ENCODE measurements around the gene TBC1D1. TPM values are rescaled to one million over a fixed set of nuclear protein-coding genes. Genes with fewer than 3 reads are reported as not detected.

The TBC1D1 gene
- total RNA-seq, 2 donors from 2014 or later = 55.3 to 77.4 TPM

DNA sequence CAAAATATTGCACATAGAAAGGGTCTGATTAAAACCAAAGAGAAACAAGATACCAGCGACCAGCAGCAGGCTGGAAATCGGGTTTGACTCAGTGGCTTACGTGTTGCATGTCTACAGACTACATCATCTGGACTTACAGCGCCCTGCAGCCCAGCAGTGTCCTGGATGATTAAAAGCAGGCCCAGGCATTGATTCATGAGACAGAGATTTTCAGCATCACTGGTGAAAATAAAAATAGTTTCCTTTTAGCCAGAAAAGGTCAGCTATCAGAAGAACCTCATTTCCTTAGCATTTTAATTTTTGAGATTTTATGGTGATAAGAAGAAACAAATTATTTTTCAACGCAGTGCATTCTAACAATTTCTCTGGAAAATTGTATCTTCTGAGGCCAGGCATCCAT is 259.9 kb downstream of the TBC1D1 start:
- H3K36me3 ChIP-seq = no peaks in the 10 kb centered on the region
- intact Hi-C loops (cut with DNase I) = no loop called here
- no peak overlapping the region for H3K9ac ChIP-seq (ENCODE audit: low read depth in 2 of 2, low read length in 2 of 2)
- DNase-seq = no peak
- no peak overlapping the region for H3K4me3 ChIP-seq
- H3K4me1 ChIP-seq = peaks cover 16% of the 10 kb centered on the region
- no peak overlapping the region for H3K27ac ChIP-seq
- H3K27me3 ChIP-seq = no peaks in the 10 kb centered on the region
- no peaks in the 10 kb centered on the region for H3K9me3 ChIP-seq
- TF ChIP-seq, protein P1, sequence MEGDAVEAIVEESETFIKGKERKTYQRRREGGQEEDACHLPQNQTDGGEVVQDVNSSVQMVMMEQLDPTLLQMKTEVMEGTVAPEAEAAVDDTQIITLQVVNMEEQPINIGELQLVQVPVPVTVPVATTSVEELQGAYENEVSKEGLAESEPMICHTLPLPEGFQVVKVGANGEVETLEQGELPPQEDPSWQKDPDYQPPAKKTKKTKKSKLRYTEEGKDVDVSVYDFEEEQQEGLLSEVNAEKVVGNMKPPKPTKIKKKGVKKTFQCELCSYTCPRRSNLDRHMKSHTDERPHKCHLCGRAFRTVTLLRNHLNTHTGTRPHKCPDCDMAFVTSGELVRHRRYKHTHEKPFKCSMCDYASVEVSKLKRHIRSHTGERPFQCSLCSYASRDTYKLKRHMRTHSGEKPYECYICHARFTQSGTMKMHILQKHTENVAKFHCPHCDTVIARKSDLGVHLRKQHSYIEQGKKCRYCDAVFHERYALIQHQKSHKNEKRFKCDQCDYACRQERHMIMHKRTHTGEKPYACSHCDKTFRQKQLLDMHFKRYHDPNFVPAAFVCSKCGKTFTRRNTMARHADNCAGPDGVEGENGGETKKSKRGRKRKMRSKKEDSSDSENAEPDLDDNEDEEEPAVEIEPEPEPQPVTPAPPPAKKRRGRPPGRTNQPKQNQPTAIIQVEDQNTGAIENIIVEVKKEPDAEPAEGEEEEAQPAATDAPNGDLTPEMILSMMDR (IDR thresholded peaks at IDR 0.05) = no peak

DNA sequence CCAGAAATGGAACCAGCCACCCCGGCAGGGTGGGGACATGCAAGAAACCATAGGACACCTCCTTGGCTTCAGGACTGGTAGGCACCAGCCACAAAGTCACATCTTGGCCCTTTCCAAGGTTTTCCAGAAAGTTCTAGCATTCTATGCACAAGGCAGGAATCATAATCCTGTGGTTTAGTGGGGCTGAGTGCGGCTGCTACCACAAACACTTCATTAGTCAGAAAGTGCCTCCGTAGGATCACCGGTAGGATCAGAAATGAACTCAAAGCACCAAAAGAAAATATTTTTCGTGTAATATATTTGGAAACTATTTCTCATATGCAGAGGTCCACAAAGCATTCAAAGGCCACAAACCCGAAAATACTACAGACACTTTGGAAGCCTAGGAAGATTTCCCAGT is 261.0 kb downstream of the TBC1D1 start:
- intact Hi-C loops (cut with DNase I) = no loop called here
- no peak overlapping the region for H3K4me3 ChIP-seq
- no peak overlapping the region for H3K27ac ChIP-seq
- TF ChIP-seq, protein P1 (IDR thresholded peaks at IDR 0.05) = no peak
- H3K27me3 ChIP-seq = no peaks in the 10 kb centered on the region
- H3K9ac ChIP-seq (ENCODE audit: low read depth in 2 of 2, low read length in 2 of 2) = no peak overlapping the region
- H3K4me1 ChIP-seq = peaks cover 23% of the 10 kb centered on the region
- no peak for DNase-seq
- no peaks in the 10 kb centered on the region for H3K9me3 ChIP-seq
- no peaks in the 10 kb centered on the region for H3K36me3 ChIP-seq

DNA sequence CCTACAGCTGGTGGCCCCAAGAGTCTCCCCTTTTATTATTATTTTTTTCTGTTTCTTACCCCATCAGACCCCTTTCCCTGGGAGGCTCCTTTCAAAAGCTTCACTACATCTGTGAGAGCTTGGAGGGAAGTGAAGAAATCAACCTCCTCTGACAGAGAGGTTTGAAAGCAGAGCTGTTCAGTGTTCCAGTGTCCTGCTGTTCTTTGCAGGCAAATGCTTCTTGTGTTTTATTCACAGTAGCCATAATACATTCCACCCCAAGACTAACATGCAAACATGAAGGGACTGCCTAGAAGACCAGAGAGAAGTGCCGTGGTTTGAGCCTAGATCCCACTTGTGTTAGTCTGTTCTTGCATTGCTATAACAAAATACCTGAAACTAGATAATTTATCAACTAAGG is 261.4 kb downstream of the TBC1D1 start:
- Histone ChIP-seq H3K4me1 (peaks cover 23% of the 10 kb centered on the region), H3K9me3 (no peaks in the 10 kb centered on the region), H3K9ac (ENCODE audit: low read depth in 2 of 2, low read length in 2 of 2) (no peak overlapping the region), H3K4me3 (no peak overlapping the region), H3K27me3 (no peaks in the 10 kb centered on the region), H3K36me3 (no peaks in the 10 kb centered on the region), H3K27ac (no peak overlapping the region)
- no peak for DNase-seq
- intact Hi-C loops (cut with DNase I) = no loop called here
- TF ChIP-seq, protein P1 (IDR thresholded peaks at IDR 0.05) = no peak

DNA sequence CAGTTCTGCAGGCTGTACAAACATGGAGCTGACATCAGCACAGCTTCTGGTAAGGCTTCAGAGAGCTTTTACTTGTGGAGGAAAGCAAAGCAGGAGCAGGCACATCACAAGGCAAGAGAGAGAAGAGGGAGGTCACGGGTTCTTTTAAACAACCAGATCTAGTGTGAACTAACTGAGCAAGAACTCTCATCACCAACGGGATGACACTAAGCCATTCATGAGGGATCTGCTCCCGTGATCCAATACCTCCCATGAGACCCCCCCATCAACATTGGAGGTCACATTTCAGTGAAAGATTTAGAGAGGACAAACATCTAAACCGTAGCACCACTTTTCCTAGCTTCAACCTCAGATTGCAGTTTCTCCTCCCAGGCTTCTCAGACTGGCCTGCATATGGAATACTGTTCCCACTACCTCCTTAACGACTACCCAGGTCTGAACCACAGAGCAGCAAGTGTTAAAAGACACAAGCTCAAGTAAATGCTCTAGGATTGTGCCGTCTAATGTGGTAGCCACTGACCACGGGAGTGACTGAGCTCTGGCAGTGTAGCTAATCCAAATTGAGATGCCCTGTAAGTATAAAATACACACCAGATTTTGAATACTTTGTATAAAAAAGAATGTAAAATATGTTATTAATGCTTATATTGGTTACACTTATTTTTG is 262.0 kb downstream of the TBC1D1 start:
- H3K4me1 ChIP-seq = peaks cover 23% of the 10 kb centered on the region
- no peak overlapping the region for H3K27ac ChIP-seq
- no peaks in the 10 kb centered on the region for H3K27me3 ChIP-seq
- H3K9ac ChIP-seq (ENCODE audit: low read depth in 2 of 2, low read length in 2 of 2) = no peak overlapping the region
- H3K36me3 ChIP-seq = no peaks in the 10 kb centered on the region
- no peak overlapping the region for H3K4me3 ChIP-seq
- intact Hi-C loops (cut with DNase I) = no loop called here
- TF ChIP-seq, protein P1 (IDR thresholded peaks at IDR 0.05) = no peak
- no peak for DNase-seq
- no peaks in the 10 kb centered on the region for H3K9me3 ChIP-seq

DNA sequence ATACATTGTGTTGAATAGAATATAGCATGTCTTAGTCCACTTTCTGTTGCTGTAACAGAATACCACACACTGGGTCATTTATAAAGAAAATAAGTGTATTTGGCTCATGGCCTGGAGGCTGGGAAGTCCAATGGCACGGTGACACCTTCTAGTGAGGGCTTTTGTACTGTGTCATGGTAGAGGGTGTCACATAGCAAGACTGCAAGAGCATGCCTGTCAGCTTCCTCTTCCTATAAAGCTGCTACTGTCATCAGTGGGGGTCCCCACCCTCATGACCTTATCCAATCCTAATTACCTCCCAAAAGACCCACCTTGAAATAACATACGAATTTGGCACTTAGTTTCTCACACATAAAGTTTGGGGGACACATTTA is 262.5 kb downstream of the TBC1D1 start:
- Histone ChIP-seq H3K27ac (no peak overlapping the region), H3K36me3 (no peaks in the 10 kb centered on the region), H3K4me3 (no peak overlapping the region), H3K27me3 (no peaks in the 10 kb centered on the region), H3K9me3 (no peaks in the 10 kb centered on the region), H3K4me1 (peaks cover 23% of the 10 kb centered on the region), H3K9ac (ENCODE audit: low read depth in 2 of 2, low read length in 2 of 2) (no peak overlapping the region)
- intact Hi-C loops (cut with DNase I) = no loop called here
- DNase-seq = no peak
- TF ChIP-seq, protein P1 (IDR thresholded peaks at IDR 0.05) = no peak
